KMS-11 (cell line): ENCODE results near the gene MRPS18A.

Experiments
- H2AFZ ChIP-seq: fragments of 200-600 bp; sonication (generic); 2 replicates; pipeline ENCODE4 v1.6.1; 2016; ENCODE audit warnings: antibody characterized with exemption, mixed run types, low read depth
- H3K27ac ChIP-seq: fragments of 200-600 bp; sonication (generic); 2 replicates; pipeline ENCODE4 v1.6.1; 2016; ENCODE audit warnings: mild to moderate bottlenecking, mixed run types
- H3K27me3 ChIP-seq: fragments of 200-600 bp; sonication (generic); 2 replicates; pipeline ENCODE4 v1.6.1; 2017; ENCODE audit warnings: mild to moderate bottlenecking, low read depth, mixed run types, moderate library complexity; ENCODE audit not compliant: insufficient read depth
- H3K36me3 ChIP-seq: fragments of 200-600 bp; sonication (generic); 2 replicates; pipeline ENCODE4 v1.6.1; 2017; ENCODE audit warnings: mild to moderate bottlenecking, mixed run types; ENCODE audit not compliant: insufficient read depth
- H3K4me1 ChIP-seq: fragments of 200-600 bp; sonication (generic); 2 replicates; pipeline ENCODE4 v1.6.1; 2016; ENCODE audit warnings: mild to moderate bottlenecking, low read depth, mixed run types; ENCODE audit not compliant: poor library complexity, severe bottlenecking
- H3K4me2 ChIP-seq: fragments of 200-600 bp; sonication (generic); 2 replicates; pipeline ENCODE4 v1.7.0; 2016; ENCODE audit warnings: mild to moderate bottlenecking, mixed run types
- H3K4me3 ChIP-seq: fragments of 200-600 bp; sonication (generic); IDR thresholded peaks from 2 replicates; pipeline ENCODE4 v1.6.1; 2017; ENCODE audit warnings: low read depth, low read length, mixed read lengths; ENCODE audit not compliant: insufficient read depth
- H3K79me2 ChIP-seq: fragments of 200-600 bp; sonication (generic); 2 replicates; pipeline ENCODE4 v1.6.1; 2016; ENCODE audit warnings: low read depth, mixed run types; ENCODE audit not compliant: insufficient read depth
- H3K9ac ChIP-seq: fragments of 200-600 bp; sonication (generic); 2 replicates; pipeline ENCODE4 v1.6.1; 2016; ENCODE audit warnings: mild to moderate bottlenecking, mixed run types
- H4K20me1 ChIP-seq: fragments of 200-600 bp; sonication (generic); 2 replicates; pipeline ENCODE4 v1.6.1; 2016; ENCODE audit warnings: mild to moderate bottlenecking, mixed run types; ENCODE audit not compliant: insufficient read depth
- CTCF ChIP-seq: fragments of 200-600 bp; sonication (generic); conservative IDR thresholded peaks from 2 replicates; pipeline ENCODE4 v1.6.1; 2017; ENCODE audit warnings: low read depth, mild to moderate bottlenecking, antibody characterized with exemption, low read length, moderate library complexity, mixed read lengths

The MRPS18A gene

GRCh38 chr6:43678341-43678740 is 9.2 kb downstream of the MRPS18A start:
- no peak overlapping the region for H3K27ac ChIP-seq
- H3K9ac ChIP-seq: no peak overlapping the region
- peaks cover 28% of the 10 kb centered on the region; the same call in 1 of the 2 replicates for H3K79me2 ChIP-seq
- no peaks in the 10 kb centered on the region for H3K27me3 ChIP-seq
- no peaks in the 10 kb centered on the region for H3K4me1 ChIP-seq
- H2AFZ ChIP-seq: no peak overlapping the region
- no peaks in the 10 kb centered on the region for H3K36me3 ChIP-seq
- no peak overlapping the region for H3K4me3 ChIP-seq
- no peak for TF ChIP-seq CTCF
- no peak overlapping the region for H3K4me2 ChIP-seq
- H4K20me1 ChIP-seq: no peaks in the 10 kb centered on the region; the same call in 1 of the 2 replicates

GRCh38 chr6:43677759-43678158 is 9.8 kb downstream of the MRPS18A start:
- Histone ChIP-seq H3K4me1 (no peaks in the 10 kb centered on the region), H3K4me3 (no peak overlapping the region), H3K27me3 (no peaks in the 10 kb centered on the region), H4K20me1 (no peaks in the 10 kb centered on the region), H3K4me2 (no peak overlapping the region), H3K27ac (no peak overlapping the region), H2AFZ (no peak overlapping the region), H3K36me3 (no peaks in the 10 kb centered on the region), H3K79me2 (peaks cover 22% of the 10 kb centered on the region; the same call in 1 of the 2 replicates), H3K9ac (no peak overlapping the region)
- no peak for TF ChIP-seq CTCF

GRCh38 chr6:43676962-43677606 is 10.5 kb downstream of the MRPS18A start:
- H3K4me2 ChIP-seq: no peak overlapping the region
- no peaks in the 10 kb centered on the region for H3K36me3 ChIP-seq
- H3K27ac ChIP-seq: no peak overlapping the region
- no peak overlapping the region for H3K4me3 ChIP-seq
- no peak overlapping the region for H2AFZ ChIP-seq
- H3K9ac ChIP-seq: no peak overlapping the region
- peaks cover 16% of the 10 kb centered on the region; the same call in 1 of the 2 replicates for H3K79me2 ChIP-seq
- H3K27me3 ChIP-seq: no peaks in the 10 kb centered on the region
- TF ChIP-seq CTCF: no peak
- no peaks in the 10 kb centered on the region for H4K20me1 ChIP-seq
- H3K4me1 ChIP-seq: peaks cover 2% of the 10 kb centered on the region

GRCh38 chr6:43674921-43675320 is 12.7 kb downstream of the MRPS18A start:
- no peaks in the 10 kb centered on the region for H3K27me3 ChIP-seq
- H3K27ac ChIP-seq: no peak overlapping the region
- H3K4me1 ChIP-seq: peaks cover 24% of the 10 kb centered on the region
- H3K79me2 ChIP-seq: 0 out of 2 replicates have a peak, but pooled peaks cover 5% of the 10 kb centered on the region
- H3K36me3 ChIP-seq: no peaks in the 10 kb centered on the region
- no peak overlapping the region for H3K4me2 ChIP-seq
- H3K9ac ChIP-seq: no peak overlapping the region
- no peak overlapping the region for H3K4me3 ChIP-seq
- H4K20me1 ChIP-seq: no peaks in the 10 kb centered on the region
- TF ChIP-seq CTCF: no peak
- H2AFZ ChIP-seq: no peak overlapping the region
